ENCODE data around the gene F10.

Gene F10

DNA sequence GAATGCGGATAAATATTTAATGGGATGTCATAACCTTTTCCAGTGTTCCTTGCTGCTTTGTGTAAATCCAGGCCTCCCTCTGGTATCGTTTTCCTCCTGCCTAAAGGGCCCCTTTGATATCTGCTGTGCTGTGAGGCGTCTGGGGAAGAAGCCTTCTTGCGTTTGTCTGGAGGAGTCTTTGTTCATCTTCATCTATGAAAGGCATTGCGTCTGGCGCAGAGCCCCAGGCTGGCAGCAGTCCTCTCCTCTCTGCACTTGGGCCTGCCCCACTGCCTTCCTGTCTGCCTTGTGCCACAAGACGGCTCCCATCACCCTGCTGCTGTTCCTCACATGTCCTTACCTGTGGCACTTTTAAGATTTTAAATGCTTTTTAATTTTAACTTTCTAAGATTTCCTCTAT lies 45.6 kb downstream of the F10 start:
- no peak for TF ChIP-seq CTCF (IDR thresholded peaks at IDR 0.05; ENCODE audit: extremely low read depth, missing control alignments)
- no peak for DNase-seq (ENCODE audit: low spot score)

- no peak for TF ChIP-seq CTCF (IDR thresholded peaks at IDR 0.05; ENCODE audit: extremely low read depth, missing control alignments)
- DNase-seq (ENCODE audit: low spot score) = no peak
These were observed 47.0 kb downstream of the F10 start for GRCh38 chr13:113169277-113170272.

- no peak for TF ChIP-seq CTCF (IDR thresholded peaks at IDR 0.05; ENCODE audit: extremely low read depth, missing control alignments)
- DNase-seq (ENCODE audit: low spot score) = no peak
These were observed 47.9 kb downstream of the F10 start for GRCh38 chr13:113170511-113170910.

GRCh38 chr13:113171250-113172125 lies 48.9 kb downstream of the F10 start:
- TF ChIP-seq CTCF (IDR thresholded peaks at IDR 0.05; ENCODE audit: extremely low read depth, missing control alignments) = no peak
- DNase-seq (ENCODE audit: low spot score) = no peak

- DNase-seq (ENCODE audit: low spot score) = no peak
- no peak for TF ChIP-seq CTCF (IDR thresholded peaks at IDR 0.05; ENCODE audit: extremely low read depth, missing control alignments)
These were observed 49.9 kb downstream of the F10 start for GRCh38 chr13:113172419-113172926.

- DNase-seq (ENCODE audit: low spot score) = no peak
- TF ChIP-seq CTCF (IDR thresholded peaks at IDR 0.05; ENCODE audit: extremely low read depth, missing control alignments) = no peak
These were observed 53.7 kb downstream of the F10 start for GRCh38 chr13:113176280-113176679.

Data from GM20000 (cell line).